Trophoblast cell (in vitro differentiated cells and primary cell): ENCODE data around the gene GLG1.

Experiments
- DNase-seq, 2 donors: peaks; one replicate each; pipeline ENCODE4 v3.0.0-alpha.2; 2016
- H2AFZ ChIP-seq: 2 replicates; pipeline ENCODE4 v1.6.1; 2013; ENCODE audit warnings: low read length, moderate library complexity, mild to moderate bottlenecking; ENCODE audit not compliant: insufficient read depth, poor library complexity
- H2AK5ac ChIP-seq: 2 replicates; pipeline ENCODE4 v1.6.1; 2013; ENCODE audit warnings: mild to moderate bottlenecking, low read length
- H2BK120ac ChIP-seq: 2 replicates; pipeline ENCODE4 v1.6.1; 2013; ENCODE audit warnings: low read length, mild to moderate bottlenecking, moderate library complexity; ENCODE audit not compliant: insufficient read depth, poor library complexity
- H2BK12ac ChIP-seq: 2 replicates; pipeline ENCODE4 v1.6.1; 2013; ENCODE audit warnings: mild to moderate bottlenecking, low read length, moderate library complexity
- H2BK5ac ChIP-seq: 2 replicates; pipeline ENCODE4 v1.6.1; 2013; ENCODE audit warnings: low read length, low read depth, moderate library complexity, mild to moderate bottlenecking; ENCODE audit not compliant: poor library complexity
- H3K14ac ChIP-seq: 2 replicates; pipeline ENCODE4 v1.6.1; 2013; ENCODE audit warnings: mild to moderate bottlenecking, low read length
- H3K18ac ChIP-seq: 2 replicates; pipeline ENCODE4 v1.6.1; 2013; ENCODE audit warnings: mild to moderate bottlenecking, low read length
- H3K23ac ChIP-seq: 2 replicates; pipeline ENCODE4 v1.6.1; 2013; ENCODE audit warnings: low read length
- H3K27ac ChIP-seq: 2 replicates; pipeline ENCODE4 v1.5.1; 2013; ENCODE audit warnings: low read depth, mild to moderate bottlenecking, inconsistent platforms, low read length, moderate library complexity
- H3K27me3 ChIP-seq: 2 replicates; pipeline ENCODE4 v1.6.1; 2013; ENCODE audit warnings: inconsistent platforms, mild to moderate bottlenecking, low read length, moderate library complexity; ENCODE audit not compliant: insufficient read depth
- H3K36me3 ChIP-seq, 2 experiments: 1 replicate in 1 of 2; 2 replicates in 1 of 2; pipeline ENCODE4 v1.6.1; 2013; ENCODE audit warnings: low read length in 2 of 2, mild to moderate bottlenecking in 2 of 2, moderate library complexity in 1 of 2; ENCODE audit not compliant: insufficient read depth in 2 of 2, control insufficient read depth in 1 of 2
- H3K4ac ChIP-seq: 2 replicates; pipeline ENCODE4 v1.6.1; 2013; ENCODE audit warnings: low read depth, mild to moderate bottlenecking, low read length, moderate library complexity
- H3K4me1 ChIP-seq, 2 experiments: 1 replicate in 1 of 2; 2 replicates in 1 of 2; pipeline ENCODE4 v1.6.1; 2013; ENCODE audit warnings: low read length in 2 of 2, mild to moderate bottlenecking in 2 of 2, moderate library complexity in 1 of 2; ENCODE audit not compliant: insufficient read depth in 2 of 2, control insufficient read depth in 1 of 2
- H3K4me2 ChIP-seq: 2 replicates; pipeline ENCODE4 v1.6.1; 2013; ENCODE audit warnings: inconsistent platforms, mild to moderate bottlenecking, low read length, moderate library complexity
- H3K4me3 ChIP-seq: 2 replicates; pipeline ENCODE4 v1.5.1; 2013; ENCODE audit warnings: mild to moderate bottlenecking, low read depth, low read length, inconsistent platforms
- H3K79me1 ChIP-seq: one replicate; pipeline ENCODE4 v1.6.1; 2013; ENCODE audit warnings: low read length
- H3K79me2 ChIP-seq: 2 replicates; pipeline ENCODE4 v1.6.1; 2013; ENCODE audit warnings: low read length, mild to moderate bottlenecking; ENCODE audit not compliant: control insufficient read depth, insufficient read depth, poor library complexity
- H3K9ac ChIP-seq: 2 replicates; pipeline ENCODE4 v1.6.1; 2013; ENCODE audit warnings: mild to moderate bottlenecking, low read length
- H3K9me3 ChIP-seq: 2 replicates; pipeline ENCODE4 v1.6.1; 2013; ENCODE audit warnings: low read depth, mild to moderate bottlenecking, control low read depth, inconsistent platforms, low read length; ENCODE audit not compliant: insufficient read depth
- H4K12ac ChIP-seq: 2 replicates; pipeline ENCODE4 v1.6.1; 2013; ENCODE audit warnings: low read depth, mild to moderate bottlenecking, low read length, moderate library complexity
- H4K8ac ChIP-seq: 2 replicates; pipeline ENCODE4 v1.6.1; 2013; ENCODE audit warnings: low read depth, mild to moderate bottlenecking, low read length, moderate library complexity
- H4K91ac ChIP-seq: one replicate; pipeline ENCODE4 v1.6.1; 2013; ENCODE audit warnings: low read depth, mild to moderate bottlenecking, low read length, moderate library complexity
- WGBS: extraction: QIAGEN DNeasy Blood & Tissue Kit; methylation state at CpG from one replicate; pipeline ENCODE4 v1.1.7; 2013; ENCODE audit warnings: missing lambda C conversion rate; ENCODE audit not compliant: insufficient read length, insufficient coverage; ENCODE audit errors: extremely low coverage; 5-methylcytosine and 5-hydroxymethylcytosine counted together

GLG1 gene

GRCh38 chr16:74626741-74627416, 20.0 kb upstream of the GLG1 start:
- DNase-seq, result no peak
- H3K14ac ChIP-seq, result no peak overlapping the region
- H3K27ac ChIP-seq, result no peak overlapping the region
- no peak overlapping the region for H4K12ac ChIP-seq
- H2AK5ac ChIP-seq, result no peak overlapping the region
- no peak overlapping the region for H3K4me2 ChIP-seq
- H3K18ac ChIP-seq, result no peak overlapping the region
- no peak overlapping the region for H4K8ac ChIP-seq
- no peak overlapping the region for H3K9ac ChIP-seq
- no peaks in the 10 kb centered on the region for H3K9me3 ChIP-seq
- no peak overlapping the region for H2AFZ ChIP-seq
- H3K23ac ChIP-seq, result no peak overlapping the region
- no CpG with 5 or more reads among the region's 1 CpG for WGBS
- no peaks in the 10 kb centered on the region for H3K27me3 ChIP-seq
- H4K91ac ChIP-seq, result no peak overlapping the region
- H3K4me1 ChIP-seq, result no peaks in the 10 kb centered on the region
- H3K4ac ChIP-seq, result no peak overlapping the region
- H3K36me3 ChIP-seq, result peaks cover 43 to 74% of the 10 kb centered on the region in 2 experiments
- H3K4me3 ChIP-seq, result no peak overlapping the region
- H2BK5ac ChIP-seq, result no peak overlapping the region
- no peak overlapping the region for H2BK120ac ChIP-seq
- H3K79me2 ChIP-seq, result no peaks in the 10 kb centered on the region
- no peaks in the 10 kb centered on the region for H3K79me1 ChIP-seq
- H2BK12ac ChIP-seq, result no peak overlapping the region

GRCh38 chr16:74625500-74626350, 18.8 kb upstream of the GLG1 start:
- no peak overlapping the region for H3K4ac ChIP-seq
- H3K9me3 ChIP-seq, result no peaks in the 10 kb centered on the region
- no peaks in the 10 kb centered on the region for H3K79me2 ChIP-seq
- H3K18ac ChIP-seq, result no peak overlapping the region
- no peak overlapping the region for H2BK5ac ChIP-seq
- no peak overlapping the region for H3K27ac ChIP-seq
- H4K91ac ChIP-seq, result no peak overlapping the region
- H2AFZ ChIP-seq, result no peak overlapping the region
- no peak overlapping the region for H3K9ac ChIP-seq
- no peak overlapping the region for H4K8ac ChIP-seq
- DNase-seq, result no peak
- H4K12ac ChIP-seq, result no peak overlapping the region
- H2BK12ac ChIP-seq, result no peak overlapping the region
- no peak overlapping the region for H3K4me3 ChIP-seq
- H2BK120ac ChIP-seq, result no peak overlapping the region
- peaks cover 38 to 68% of the 10 kb centered on the region in 2 experiments for H3K36me3 ChIP-seq
- WGBS, result no CpG with 5 or more reads among the region's 14 CpGs
- H3K4me1 ChIP-seq, result no peaks in the 10 kb centered on the region
- H3K79me1 ChIP-seq, result no peaks in the 10 kb centered on the region
- H3K14ac ChIP-seq, result no peak overlapping the region
- H2AK5ac ChIP-seq, result no peak overlapping the region
- H3K4me2 ChIP-seq, result no peak overlapping the region
- H3K27me3 ChIP-seq, result no peaks in the 10 kb centered on the region
- no peak overlapping the region for H3K23ac ChIP-seq

GRCh38 chr16:74623839-74624235, 16.9 kb upstream of the GLG1 start:
- Histone ChIP-seq H3K4ac (no peak overlapping the region), H4K8ac (no peak overlapping the region), H3K14ac (no peak overlapping the region), H3K18ac (no peak overlapping the region), H3K79me2 (no peaks in the 10 kb centered on the region), H3K9me3 (no peaks in the 10 kb centered on the region), H3K4me3 (no peak overlapping the region), H2AFZ (no peak overlapping the region), H3K27ac (no peak overlapping the region), H3K4me1 (no peaks in the 10 kb centered on the region), H3K9ac (no peak overlapping the region), H3K79me1 (no peaks in the 10 kb centered on the region), H3K4me2 (no peak overlapping the region), H2BK12ac (no peak overlapping the region), H3K36me3 (peaks cover 28 to 60% of the 10 kb centered on the region in 2 experiments), H4K12ac (no peak overlapping the region), H3K27me3 (no peaks in the 10 kb centered on the region), H4K91ac (no peak overlapping the region), H2BK120ac (no peak overlapping the region), H3K23ac (no peak overlapping the region), H2AK5ac (no peak overlapping the region), H2BK5ac (no peak overlapping the region)
- DNase-seq, result no peak
- no CpG with 5 or more reads among the region's 6 CpGs for WGBS

GRCh38 chr16:74623214-74623838, 16.4 kb upstream of the GLG1 start:
- Histone ChIP-seq H3K27me3 (no peaks in the 10 kb centered on the region), H3K4ac (no peak overlapping the region), H4K8ac (no peak overlapping the region), H3K23ac (no peak overlapping the region), H2BK12ac (no peak overlapping the region), H2AFZ (no peak overlapping the region), H3K4me2 (no peak overlapping the region), H3K79me1 (no peaks in the 10 kb centered on the region), H2AK5ac (no peak overlapping the region), H3K79me2 (no peaks in the 10 kb centered on the region), H4K12ac (no peak overlapping the region), H3K4me3 (no peak overlapping the region), H3K9ac (no peak overlapping the region), H3K4me1 (no peaks in the 10 kb centered on the region), H3K27ac (no peak overlapping the region), H4K91ac (no peak overlapping the region), H2BK120ac (no peak overlapping the region), H3K14ac (no peak overlapping the region), H3K18ac (no peak overlapping the region), H3K9me3 (no peaks in the 10 kb centered on the region), H2BK5ac (no peak overlapping the region), H3K36me3 (peaks cover 26 to 57% of the 10 kb centered on the region in 2 experiments)
- WGBS, result no CpG with 5 or more reads among the region's 4 CpGs
- DNase-seq, result peak; percentile 13 to 86
